Endothelial cell of umbilical vein (primary cell): ENCODE data around the gene EDARADD. TPM values are rescaled to one million over a fixed set of nuclear protein-coding genes. Genes with fewer than 3 reads are reported as not detected.

Source experiments
- BruUV-seq: library from RNA; stranded (reverse); fragments of 400-500 nt; replicated peaks from 2 replicates; lab custom pipeline; 2021; lab: Mats Ljungman, UMichigan
- CTCF ChIA-PET: fragments of 300-600, 350-600 bp; sonication (Branson Sonifier 250); formaldehyde crosslinking; loops from one replicate; lab custom pipeline; 2021; ENCODE audit warnings: antibody characterized with exemption, inconsistent platforms; lab: Charles Lee
- POLR2A ChIA-PET: fragments of 300-600, 350-600 bp; sonication (Branson Sonifier 250); formaldehyde crosslinking; loops from one replicate; lab custom pipeline; 2021; ENCODE audit warnings: antibody characterized with exemption, inconsistent platforms; lab: Charles Lee
- DNase-seq: peaks from one replicate; pipeline ENCODE4 v3.0.0-alpha.2; 2011; ENCODE audit warnings: low read depth, low spot score
- FAIRE-seq: peaks from 2 replicates; lab custom pipeline; 2011; peaks lifted over from hg19 to GRCh38; lab: Jason Lieb, UNC
- H2AFZ ChIP-seq: 2 replicates; pipeline ENCODE4 v1.6.0; 2012; ENCODE audit warnings: low read depth, low read length, control low read depth, inconsistent platforms
- H3K27ac ChIP-seq: 2 replicates; pipeline ENCODE4 v1.5.1; 2011; ENCODE audit warnings: low read depth, mild to moderate bottlenecking, control low read depth, low read length, moderate library complexity; ENCODE audit not compliant: insufficient read depth
- H3K27me3 ChIP-seq, 2 experiments: 2 replicates each; pipeline versions ENCODE4 v1.6.0 to v1.6.1; 2011; ENCODE audit warnings: low read length in 2 of 2, mixed read lengths in 1 of 2; ENCODE audit not compliant: control insufficient read depth in 2 of 2, insufficient read depth in 2 of 2
- H3K36me3 ChIP-seq, 2 experiments: 2 replicates in 1 of 2; 3 replicates in 1 of 2; pipeline ENCODE4 v1.5.1; 2011; ENCODE audit warnings: low read length in 2 of 2, mild to moderate bottlenecking in 1 of 2, moderate library complexity in 1 of 2; ENCODE audit not compliant: control insufficient read depth in 2 of 2, insufficient read depth in 2 of 2; ENCODE audit errors: extremely low read depth in 1 of 2
- H3K4me1 ChIP-seq: 3 replicates; pipeline ENCODE4 v1.5.1; 2011; ENCODE audit warnings: mild to moderate bottlenecking, low read length; ENCODE audit not compliant: control insufficient read depth, insufficient read depth; ENCODE audit errors: extremely low read depth
- H3K4me2 ChIP-seq: 2 replicates; pipeline ENCODE4 v1.6.1; 2011; ENCODE audit warnings: low read length, control low read depth, mixed read lengths; ENCODE audit not compliant: insufficient read depth
- H3K4me3 ChIP-seq, 3 experiments: fragments of 200-600 bp in 1 of 3; sonication (generic), shearing (Covaris generic) in 1 of 3; replicated peaks in 1 of 3; 2 replicates each; pipeline ENCODE4 v1.5.1; 2011 to 2016; ENCODE audit warnings: control low read depth in 3 of 3, low read length in 3 of 3, mild to moderate bottlenecking in 2 of 3, inconsistent platforms in 1 of 3, low read depth in 1 of 3, moderate library complexity in 1 of 3; ENCODE audit not compliant: insufficient read depth in 1 of 3
- H3K79me2 ChIP-seq: 2 replicates; pipeline ENCODE4 v1.6.0; 2012; ENCODE audit warnings: low read length, inconsistent platforms; ENCODE audit not compliant: control insufficient read depth, insufficient read depth
- H3K9ac ChIP-seq: replicated peaks from 2 replicates; pipeline ENCODE3; 2011; ENCODE audit warnings: low read length, control low read depth; ENCODE audit not compliant: insufficient read depth; ENCODE audit errors: extremely low read depth
- H3K9me1 ChIP-seq: replicated peaks from 3 replicates; pipeline ENCODE4 v1.6.0; 2011; ENCODE audit warnings: mild to moderate bottlenecking, low read length; ENCODE audit not compliant: control insufficient read depth, insufficient read depth; ENCODE audit errors: extremely low read depth
- H3K9me3 ChIP-seq: replicated peaks from 2 replicates; pipeline ENCODE4 v1.5.1; 2012; ENCODE audit warnings: low read length, inconsistent platforms; ENCODE audit not compliant: control insufficient read depth, insufficient read depth
- H4K20me1 ChIP-seq: replicated peaks from 2 replicates; pipeline ENCODE3; 2011; ENCODE audit warnings: mild to moderate bottlenecking, low read length; ENCODE audit not compliant: control insufficient read depth, insufficient read depth; ENCODE audit errors: extremely low read depth
- EZH2 ChIP-seq: IDR thresholded peaks from 2 replicates; pipeline ENCODE4 v1.6.1; 2012; ENCODE audit warnings: borderline replicate concordance, low read depth, mild to moderate bottlenecking, moderate library complexity, low read length, inconsistent platforms; ENCODE audit not compliant: severe bottlenecking
- FOS ChIP-seq: IDR thresholded peaks from 2 replicates; pipeline ENCODE4 v1.6.1; 2011; ENCODE audit warnings: mild to moderate bottlenecking, low read length, moderate library complexity, borderline replicate concordance; ENCODE audit not compliant: insufficient read depth
- GATA2 ChIP-seq: IDR thresholded peaks from 2 replicates; pipeline ENCODE4 v1.7.0; 2011; ENCODE audit warnings: low read depth, mild to moderate bottlenecking, moderate library complexity, mixed read lengths, low read length; ENCODE audit not compliant: insufficient read length, insufficient read depth
- JUN ChIP-seq: IDR thresholded peaks from 2 replicates; pipeline ENCODE4 v1.6.1; 2011; ENCODE audit warnings: borderline replicate concordance, low read depth; ENCODE audit not compliant: insufficient read length, insufficient read depth
- MYC ChIP-seq: IDR thresholded peaks from one replicate; pipeline ENCODE4 v1.6.1; 2011; ENCODE audit warnings: mild to moderate bottlenecking, low read depth, low read length
- POLR2A ChIP-seq: IDR thresholded peaks from 2 replicates; pipeline ENCODE4 v1.6.1; 2012; ENCODE audit warnings: low read depth, mild to moderate bottlenecking, control low read depth, low read length
- POLR2AphosphoS5 ChIP-seq: IDR thresholded peaks from 2 replicates; pipeline ENCODE4 v1.6.1; 2012; ENCODE audit warnings: low read depth, mild to moderate bottlenecking, control low read depth, low read length, moderate library complexity; ENCODE audit not compliant: insufficient read depth
- dilution Hi-C: fragments of 300-500 bp; cut with MboI; formaldehyde crosslinking; loops from one replicate; pipeline ENCODE4 v1.15.0; 2019; ENCODE audit warnings: low sequenced_read_pairs; ENCODE audit not compliant: extremely low pct_ligation_motif_present
- intact Hi-C: fragments of 100-400 bp; cut with micrococcal nuclease; formaldehyde crosslinking; loops from one replicate; pipeline ENCODE4 v1.10.0; 2022
- polyA plus RNA-seq, 4 experiments: library from polyadenylated mRNA; depleted of rRNA in 3 of 4; stranded (reverse) in 3 of 4; unstranded in 1 of 4; fragments of >200 nt; gene quantifications; 2 replicates each; pipeline versions ENCODE4 v1.2.1 to v1.2.3, GENCODE V29; 2011 to 2012; ENCODE audit warnings: missing spikeins in 1 of 4
- total RNA-seq: library from RNA; stranded (reverse); gene quantifications from 2 replicates; pipeline ENCODE4 v1.2.3, GENCODE V29; 2021
- TF ChIP-seq, protein P1 (sequence below), 2 donors: IDR thresholded peaks; 1 replicate in 1 of 2; 2 replicates in 1 of 2; pipeline ENCODE4 v1.5.1; 2011; ENCODE audit warnings: low read length in 2 of 2, mild to moderate bottlenecking in 2 of 2, moderate library complexity in 2 of 2, control low read depth in 1 of 2, inconsistent platforms in 1 of 2, low read depth in 1 of 2; ENCODE audit not compliant: insufficient read depth in 1 of 2; ENCODE audit errors: extremely low read depth in 1 of 2
- TF ChIP-seq, protein P2 (sequence below): IDR thresholded peaks from 2 replicates; pipeline ENCODE4 v1.6.1; 2011; ENCODE audit not compliant: insufficient read depth, insufficient read length

The EDARADD gene
- total and polyA plus RNA-seq, 2 donors (not counting 3 experiments of a cell fraction or from before 2014, with no cell fraction given) = not detected

DNA sequence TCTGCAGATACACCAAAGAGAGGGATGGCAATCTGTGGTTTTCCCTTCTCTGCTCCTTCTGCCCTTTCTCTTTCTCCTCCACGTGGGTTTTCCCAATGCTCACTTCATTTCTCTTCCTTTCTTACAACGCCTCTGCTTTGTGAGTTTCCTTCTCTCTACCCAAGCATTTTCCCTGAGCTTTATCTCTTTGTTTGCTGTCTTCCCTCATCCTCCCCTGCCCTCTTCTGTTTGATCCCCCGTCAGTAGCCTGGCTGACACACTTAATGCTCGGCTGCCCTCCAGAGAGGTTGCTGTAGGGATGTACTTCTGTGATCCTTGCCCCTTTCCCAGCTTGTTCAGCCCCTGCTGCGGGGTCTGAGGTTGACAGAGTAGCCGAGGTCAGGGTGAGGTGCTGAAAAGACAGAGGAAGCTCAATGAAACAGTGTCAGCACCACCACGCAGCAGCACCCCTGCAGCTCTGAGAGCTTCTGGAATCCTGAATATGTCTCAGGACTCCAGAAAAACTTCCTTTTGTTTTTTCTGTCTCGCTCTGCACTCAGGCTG lies 6.0 kb downstream of the EDARADD start:
- no peaks in the 10 kb centered on the region for H4K20me1 ChIP-seq
- H3K27me3 ChIP-seq = peaks cover 13 to 21% of the 10 kb centered on the region in 2 experiments
- H3K9me1 ChIP-seq = no peaks in the 10 kb centered on the region
- H3K27ac ChIP-seq = no peak overlapping the region
- H3K36me3 ChIP-seq = no peaks in the 10 kb centered on the region
- H3K9ac ChIP-seq = no peak overlapping the region
- CTCF ChIA-PET = interaction anchor here (1.1 kb wide), 1 partner anchor 16 kb away, joined by 3 read pairs; no protein-coding TSS in a partner anchor
- H3K9me3 ChIP-seq = no peaks in the 10 kb centered on the region
- no peaks in the 10 kb centered on the region for H3K79me2 ChIP-seq
- no peak for DNase-seq
- intact Hi-C loops = no loop called here
- no peak overlapping the region for H2AFZ ChIP-seq
- no peak overlapping the region for H3K4me2 ChIP-seq
- FAIRE-seq = no peak
- POLR2A ChIA-PET = no interaction called here
- dilution Hi-C loops = no loop called here
- TF ChIP-seq JUN (no peak), FOS (no peak)
- TF ChIP-seq, protein P1, sequence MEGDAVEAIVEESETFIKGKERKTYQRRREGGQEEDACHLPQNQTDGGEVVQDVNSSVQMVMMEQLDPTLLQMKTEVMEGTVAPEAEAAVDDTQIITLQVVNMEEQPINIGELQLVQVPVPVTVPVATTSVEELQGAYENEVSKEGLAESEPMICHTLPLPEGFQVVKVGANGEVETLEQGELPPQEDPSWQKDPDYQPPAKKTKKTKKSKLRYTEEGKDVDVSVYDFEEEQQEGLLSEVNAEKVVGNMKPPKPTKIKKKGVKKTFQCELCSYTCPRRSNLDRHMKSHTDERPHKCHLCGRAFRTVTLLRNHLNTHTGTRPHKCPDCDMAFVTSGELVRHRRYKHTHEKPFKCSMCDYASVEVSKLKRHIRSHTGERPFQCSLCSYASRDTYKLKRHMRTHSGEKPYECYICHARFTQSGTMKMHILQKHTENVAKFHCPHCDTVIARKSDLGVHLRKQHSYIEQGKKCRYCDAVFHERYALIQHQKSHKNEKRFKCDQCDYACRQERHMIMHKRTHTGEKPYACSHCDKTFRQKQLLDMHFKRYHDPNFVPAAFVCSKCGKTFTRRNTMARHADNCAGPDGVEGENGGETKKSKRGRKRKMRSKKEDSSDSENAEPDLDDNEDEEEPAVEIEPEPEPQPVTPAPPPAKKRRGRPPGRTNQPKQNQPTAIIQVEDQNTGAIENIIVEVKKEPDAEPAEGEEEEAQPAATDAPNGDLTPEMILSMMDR (IDR thresholded peaks at IDR 0.05; ENCODE audit: extremely low read depth in 1 of 2, insufficient read depth in 1 of 2, low read depth in 1 of 2, low read length in 2 of 2) = no peak
- no TSS peak for BruUV-seq
- H3K4me1 ChIP-seq = peaks cover 3% of the 10 kb centered on the region
- H3K4me3 ChIP-seq = no peak overlapping the region

DNA sequence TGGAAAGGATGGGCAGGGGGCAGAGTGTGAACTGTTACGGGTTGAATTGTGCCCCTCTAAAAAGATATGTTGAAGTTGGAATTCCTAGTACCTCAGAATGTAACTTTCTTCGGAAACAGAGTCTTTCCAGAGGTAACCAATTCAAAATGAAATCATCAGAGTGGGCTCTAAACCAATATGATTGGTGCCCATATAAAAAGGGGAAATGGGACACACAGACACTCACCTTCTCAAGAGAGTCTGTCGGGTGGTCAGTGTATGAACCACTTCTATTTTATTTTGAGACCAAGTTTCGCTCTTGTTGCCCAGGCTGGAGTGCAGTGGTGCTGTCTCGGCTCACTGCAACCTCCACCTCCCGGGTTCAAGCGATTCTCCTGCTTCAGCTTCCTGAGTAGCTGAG lies 7.6 kb downstream of the EDARADD start:
- no peaks in the 10 kb centered on the region for H3K79me2 ChIP-seq
- CTCF ChIA-PET = no interaction called here
- no peak overlapping the region for H3K27ac ChIP-seq
- no peak overlapping the region for H3K4me3 ChIP-seq
- H3K9me3 ChIP-seq = no peaks in the 10 kb centered on the region
- H3K9me1 ChIP-seq = no peaks in the 10 kb centered on the region
- TF ChIP-seq EZH2 (no peak), POLR2A (no peak), GATA2 (no peak), MYC (no peak), POLR2AphosphoS5 (no peak), JUN (no peak), FOS (no peak)
- TF ChIP-seq, protein P1 (IDR thresholded peaks at IDR 0.05; ENCODE audit: extremely low read depth in 1 of 2, insufficient read depth in 1 of 2, low read depth in 1 of 2, low read length in 2 of 2) = no peak
- TF ChIP-seq, protein P2, sequence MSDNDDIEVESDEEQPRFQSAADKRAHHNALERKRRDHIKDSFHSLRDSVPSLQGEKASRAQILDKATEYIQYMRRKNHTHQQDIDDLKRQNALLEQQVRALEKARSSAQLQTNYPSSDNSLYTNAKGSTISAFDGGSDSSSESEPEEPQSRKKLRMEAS = no peak
- POLR2A ChIA-PET = no interaction called here
- no peak for DNase-seq
- H3K4me1 ChIP-seq = no peaks in the 10 kb centered on the region
- H3K9ac ChIP-seq = no peak overlapping the region
- no peaks in the 10 kb centered on the region for H4K20me1 ChIP-seq
- H3K4me2 ChIP-seq = no peak overlapping the region
- no peak for FAIRE-seq
- no TSS peak for BruUV-seq
- H2AFZ ChIP-seq = no peak overlapping the region
- dilution Hi-C loops (no loop called here), intact Hi-C loops (no loop called here)
- no peaks in the 10 kb centered on the region for H3K36me3 ChIP-seq
- peaks cover 5 to 7% of the 10 kb centered on the region in 2 experiments for H3K27me3 ChIP-seq
